Liver (tissue), 9 donors: ENCODE results near the gene HIVEP3. TPM values are rescaled to one million over a fixed set of nuclear protein-coding genes. Genes with fewer than 3 reads are reported as not detected.

ENCODE experiments used
- DNase-seq: peaks from one replicate; pipeline ENCODE4 v3.0.0-alpha.2; 2017; ENCODE audit warnings: low spot score
- H3K27ac ChIP-seq, 2 donors: one replicate each; pipeline ENCODE4 v1.7.0; 2013; ENCODE audit warnings: inconsistent platforms in 2 of 2, low read length in 2 of 2, control low read depth in 1 of 2, low read depth in 1 of 2, mild to moderate bottlenecking in 1 of 2
- H3K27me3 ChIP-seq, 4 donors: one replicate each; pipeline versions ENCODE4 v1.6.1 to v1.7.0; 2013; ENCODE audit warnings: low read length in 3 of 4, inconsistent platforms in 1 of 4, mild to moderate bottlenecking in 1 of 4, moderate library complexity in 1 of 4; ENCODE audit not compliant: control insufficient read depth in 4 of 4, insufficient read depth in 4 of 4
- H3K36me3 ChIP-seq, 4 donors: one replicate each; pipeline versions ENCODE4 v1.6.1 to v1.7.0; 2013; ENCODE audit warnings: low read length in 3 of 4, mild to moderate bottlenecking in 3 of 4, low read depth in 1 of 4, moderate library complexity in 1 of 4; ENCODE audit not compliant: control insufficient read depth in 4 of 4, insufficient read depth in 3 of 4
- H3K4me1 ChIP-seq, 4 donors: one replicate each; pipeline versions ENCODE4 v1.6.1 to v1.7.0; 2013; ENCODE audit warnings: low read length in 3 of 4, mild to moderate bottlenecking in 3 of 4, moderate library complexity in 1 of 4; ENCODE audit not compliant: control insufficient read depth in 4 of 4, insufficient read depth in 4 of 4
- H3K4me3 ChIP-seq, 3 donors: one replicate each; pipeline versions ENCODE4 v1.6.1 to v1.7.0; 2013; ENCODE audit warnings: low read length in 3 of 3, control low read depth in 1 of 3, low read depth in 1 of 3, mild to moderate bottlenecking in 1 of 3
- H3K9ac ChIP-seq, 2 donors: one replicate each; pipeline ENCODE4 v1.7.0; 2013; ENCODE audit warnings: low read length in 2 of 2, mild to moderate bottlenecking in 2 of 2, moderate library complexity in 2 of 2, control low read depth in 1 of 2, low read depth in 1 of 2
- H3K9me3 ChIP-seq, 4 donors: one replicate each; pipeline versions ENCODE4 v1.6.1 to v1.7.0; 2013; ENCODE audit warnings: low read length in 3 of 4; ENCODE audit not compliant: control insufficient read depth in 4 of 4
- EGR1 ChIP-seq, 2 donors: IDR thresholded peaks; 2 replicates each; pipeline ENCODE4 v1.6.1; 2016 to 2018; ENCODE audit warnings: antibody characterized with exemption in 2 of 2, low read depth in 2 of 2
- FOXA1 ChIP-seq: IDR thresholded peaks from 2 replicates; pipeline ENCODE4 v1.6.1; 2016; ENCODE audit warnings: antibody characterized with exemption
- FOXA2 ChIP-seq: IDR thresholded peaks from 2 replicates; pipeline ENCODE4 v1.6.1; 2016; ENCODE audit warnings: antibody characterized with exemption
- GABPA ChIP-seq, 2 donors: IDR thresholded peaks in 1 of 2; conservative IDR thresholded peaks in 1 of 2; 2 replicates each; pipeline ENCODE4 v1.6.1; 2016; ENCODE audit warnings: antibody characterized with exemption in 2 of 2, mild to moderate bottlenecking in 1 of 2, moderate library complexity in 1 of 2
- HNF4A ChIP-seq, 2 donors: conservative IDR thresholded peaks; 2 replicates each; pipeline ENCODE4 v1.6.1; 2016; ENCODE audit warnings: antibody characterized with exemption in 2 of 2, mild to moderate bottlenecking in 2 of 2
- HNF4G ChIP-seq: IDR thresholded peaks from 2 replicates; pipeline ENCODE4 v1.6.1; 2016; ENCODE audit warnings: antibody characterized with exemption
- JUND ChIP-seq, 2 donors: IDR thresholded peaks; 2 replicates each; pipeline ENCODE4 v1.6.1; 2016; ENCODE audit warnings: antibody characterized with exemption in 2 of 2
- NR2F2 ChIP-seq: IDR thresholded peaks from 2 replicates; pipeline ENCODE4 v1.6.1; 2016; ENCODE audit warnings: antibody characterized with exemption
- RAD21 ChIP-seq, 2 donors: IDR thresholded peaks; 2 replicates each; pipeline ENCODE4 v1.6.1; 2016; ENCODE audit warnings: antibody characterized with exemption in 2 of 2, mild to moderate bottlenecking in 2 of 2
- RXRA ChIP-seq, 2 donors: IDR thresholded peaks; 2 replicates each; pipeline ENCODE4 v1.6.1; 2017 to 2018; ENCODE audit warnings: antibody characterized with exemption in 2 of 2, mild to moderate bottlenecking in 1 of 2
- SP1 ChIP-seq: IDR thresholded peaks from 2 replicates; pipeline ENCODE4 v1.6.1; 2018; ENCODE audit warnings: antibody characterized with exemption, mild to moderate bottlenecking
- TAF1 ChIP-seq: conservative IDR thresholded peaks from 2 replicates; pipeline ENCODE4 v1.6.1; 2016; ENCODE audit warnings: antibody characterized with exemption, mild to moderate bottlenecking
- YY1 ChIP-seq: IDR thresholded peaks from 2 replicates; pipeline ENCODE4 v1.6.1; 2016; ENCODE audit warnings: antibody characterized with exemption, mild to moderate bottlenecking
- ZBTB33 ChIP-seq: IDR thresholded peaks from 2 replicates; pipeline ENCODE4 v1.6.1; 2016; ENCODE audit warnings: antibody characterized with exemption
- WGBS: extraction: QIAGEN DNeasy Blood & Tissue Kit; methylation state at CpG from one replicate; pipeline ENCODE4 v1.1.7; 2013; 5-methylcytosine and 5-hydroxymethylcytosine counted together
- polyA plus RNA-seq, 2 donors: library from polyadenylated mRNA; stranded (reverse) in 1 of 2; unstranded in 1 of 2; fragments of 200-250 nt in 1 of 2; fragments of >200 nt in 1 of 2; fragmentation: Nextera tagmentation in 1 of 2; extraction: Ambion mirVana in 1 of 2; gene quantifications; one replicate each; pipeline versions ENCODE4 v1.2.1 to v1.2.3, GENCODE V29; 2013 to 2015
- total RNA-seq, 2 donors: library from RNA; depleted of rRNA; stranded (reverse); fragments of >200 nt; gene quantifications; one replicate each; pipeline ENCODE4 v1.2.3, GENCODE V29; 2014
- TF ChIP-seq, protein P1 (sequence below): fragments of 150-350 bp; IDR thresholded peaks from 2 replicates; pipeline ENCODE4 v1.5.1; 2017; ENCODE audit warnings: improper control_type of control experiment, low read depth, low read length; ENCODE audit not compliant: missing input control
- TF ChIP-seq, protein P2 (sequence below): IDR thresholded peaks from 2 replicates; pipeline ENCODE4 v1.6.1; 2016; ENCODE audit warnings: antibody characterized with exemption
- TF ChIP-seq, protein P3 (sequence below): IDR thresholded peaks from 2 replicates; pipeline ENCODE4 v1.6.1; 2016; ENCODE audit warnings: antibody characterized with exemption, mild to moderate bottlenecking
- TF ChIP-seq, protein P4 (sequence below): IDR thresholded peaks from 2 replicates; pipeline ENCODE4 v1.6.1; 2016; ENCODE audit warnings: antibody characterized with exemption
- donor health status: healthy.
- donor health status: healthy.
- donor health status: healthy.
- donor health status: healthy.
- donor health status: healthy.

Gene HIVEP3
- total and polyA plus RNA-seq, 4 donors: 0.93 to 1.6 (median 1.4) TPM

DNA sequence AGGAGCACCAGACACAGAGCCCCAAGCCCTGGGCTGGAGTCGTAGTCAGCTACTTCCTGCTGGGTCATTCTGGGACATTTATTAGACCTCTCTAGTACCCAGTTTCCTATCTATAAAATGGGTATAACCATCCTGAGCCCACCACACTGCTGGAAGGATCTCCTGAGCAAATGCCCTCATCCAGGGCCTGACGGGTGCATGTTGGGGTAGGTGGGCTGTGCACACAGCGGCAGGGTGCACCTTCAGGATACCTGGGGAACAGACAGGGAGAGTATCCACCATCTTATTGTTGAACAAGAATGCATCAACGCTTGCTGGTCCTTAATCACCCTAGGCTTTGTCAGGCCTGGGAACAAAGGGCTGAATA, 191.0 kb downstream of the HIVEP3 start:
- Histone ChIP-seq H3K4me3 (no peak overlapping the region), H3K36me3 (no peaks in the 10 kb centered on the region), H3K4me1 (peaks cover 0 to 13% (median 7%) of the 10 kb centered on the region in 4 donors), H3K9ac (no peak overlapping the region), H3K9me3 (no peaks in the 10 kb centered on the region), H3K27ac (no peak overlapping the region), H3K27me3 (no peaks in the 10 kb centered on the region)
- no peak for TF ChIP-seq NR2F2
- TF ChIP-seq, protein P1, sequence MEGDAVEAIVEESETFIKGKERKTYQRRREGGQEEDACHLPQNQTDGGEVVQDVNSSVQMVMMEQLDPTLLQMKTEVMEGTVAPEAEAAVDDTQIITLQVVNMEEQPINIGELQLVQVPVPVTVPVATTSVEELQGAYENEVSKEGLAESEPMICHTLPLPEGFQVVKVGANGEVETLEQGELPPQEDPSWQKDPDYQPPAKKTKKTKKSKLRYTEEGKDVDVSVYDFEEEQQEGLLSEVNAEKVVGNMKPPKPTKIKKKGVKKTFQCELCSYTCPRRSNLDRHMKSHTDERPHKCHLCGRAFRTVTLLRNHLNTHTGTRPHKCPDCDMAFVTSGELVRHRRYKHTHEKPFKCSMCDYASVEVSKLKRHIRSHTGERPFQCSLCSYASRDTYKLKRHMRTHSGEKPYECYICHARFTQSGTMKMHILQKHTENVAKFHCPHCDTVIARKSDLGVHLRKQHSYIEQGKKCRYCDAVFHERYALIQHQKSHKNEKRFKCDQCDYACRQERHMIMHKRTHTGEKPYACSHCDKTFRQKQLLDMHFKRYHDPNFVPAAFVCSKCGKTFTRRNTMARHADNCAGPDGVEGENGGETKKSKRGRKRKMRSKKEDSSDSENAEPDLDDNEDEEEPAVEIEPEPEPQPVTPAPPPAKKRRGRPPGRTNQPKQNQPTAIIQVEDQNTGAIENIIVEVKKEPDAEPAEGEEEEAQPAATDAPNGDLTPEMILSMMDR: no peak
- no peak for TF ChIP-seq RAD21 (IDR thresholded peaks at IDR 0.05)
- TF ChIP-seq, protein P2, sequence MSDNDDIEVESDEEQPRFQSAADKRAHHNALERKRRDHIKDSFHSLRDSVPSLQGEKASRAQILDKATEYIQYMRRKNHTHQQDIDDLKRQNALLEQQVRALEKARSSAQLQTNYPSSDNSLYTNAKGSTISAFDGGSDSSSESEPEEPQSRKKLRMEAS: no peak
- TF ChIP-seq FOXA1: no peak
- TF ChIP-seq YY1: no peak
- TF ChIP-seq ZBTB33: no peak
- no peak for TF ChIP-seq HNF4A (conservative IDR thresholded peaks at IDR 0.05)
- no peak for TF ChIP-seq SP1
- TF ChIP-seq HNF4G: no peak
- TF ChIP-seq EGR1 (IDR thresholded peaks at IDR 0.05; ENCODE audit: low read depth in 2 of 2): no peak
- no peak for TF ChIP-seq RXRA (IDR thresholded peaks at IDR 0.05)
- TF ChIP-seq JUND (IDR thresholded peaks at IDR 0.05): no peak
- TF ChIP-seq, protein P3, sequence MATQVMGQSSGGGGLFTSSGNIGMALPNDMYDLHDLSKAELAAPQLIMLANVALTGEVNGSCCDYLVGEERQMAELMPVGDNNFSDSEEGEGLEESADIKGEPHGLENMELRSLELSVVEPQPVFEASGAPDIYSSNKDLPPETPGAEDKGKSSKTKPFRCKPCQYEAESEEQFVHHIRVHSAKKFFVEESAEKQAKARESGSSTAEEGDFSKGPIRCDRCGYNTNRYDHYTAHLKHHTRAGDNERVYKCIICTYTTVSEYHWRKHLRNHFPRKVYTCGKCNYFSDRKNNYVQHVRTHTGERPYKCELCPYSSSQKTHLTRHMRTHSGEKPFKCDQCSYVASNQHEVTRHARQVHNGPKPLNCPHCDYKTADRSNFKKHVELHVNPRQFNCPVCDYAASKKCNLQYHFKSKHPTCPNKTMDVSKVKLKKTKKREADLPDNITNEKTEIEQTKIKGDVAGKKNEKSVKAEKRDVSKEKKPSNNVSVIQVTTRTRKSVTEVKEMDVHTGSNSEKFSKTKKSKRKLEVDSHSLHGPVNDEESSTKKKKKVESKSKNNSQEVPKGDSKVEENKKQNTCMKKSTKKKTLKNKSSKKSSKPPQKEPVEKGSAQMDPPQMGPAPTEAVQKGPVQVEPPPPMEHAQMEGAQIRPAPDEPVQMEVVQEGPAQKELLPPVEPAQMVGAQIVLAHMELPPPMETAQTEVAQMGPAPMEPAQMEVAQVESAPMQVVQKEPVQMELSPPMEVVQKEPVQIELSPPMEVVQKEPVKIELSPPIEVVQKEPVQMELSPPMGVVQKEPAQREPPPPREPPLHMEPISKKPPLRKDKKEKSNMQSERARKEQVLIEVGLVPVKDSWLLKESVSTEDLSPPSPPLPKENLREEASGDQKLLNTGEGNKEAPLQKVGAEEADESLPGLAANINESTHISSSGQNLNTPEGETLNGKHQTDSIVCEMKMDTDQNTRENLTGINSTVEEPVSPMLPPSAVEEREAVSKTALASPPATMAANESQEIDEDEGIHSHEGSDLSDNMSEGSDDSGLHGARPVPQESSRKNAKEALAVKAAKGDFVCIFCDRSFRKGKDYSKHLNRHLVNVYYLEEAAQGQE: no peak
- TF ChIP-seq, protein P4, sequence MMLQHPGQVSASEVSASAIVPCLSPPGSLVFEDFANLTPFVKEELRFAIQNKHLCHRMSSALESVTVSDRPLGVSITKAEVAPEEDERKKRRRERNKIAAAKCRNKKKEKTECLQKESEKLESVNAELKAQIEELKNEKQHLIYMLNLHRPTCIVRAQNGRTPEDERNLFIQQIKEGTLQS: no peak
- TF ChIP-seq GABPA (IDR thresholded peaks at IDR 0.05 in 1 of 2, conservative IDR thresholded peaks at IDR 0.05 in 1 of 2): no peak
- TF ChIP-seq FOXA2: no peak
- no peak for TF ChIP-seq TAF1
- 88% methylated on average over 4 of the region's 4 CpGs for WGBS
- no peak for DNase-seq
